HG03457 (cell line): ENCODE data around the gene EXOSC1.
"Not testable (repeated sequence)": the region's sequence is repeated elsewhere in the genome, so short reads cannot be mapped to it uniquely, and the experiment has no call there.

Experiments used
- ATAC-seq: cut with Tn5 transposase; IDR thresholded peaks from one replicate; pipeline ENCODE4 v1.9.1; 2021; ENCODE audit warnings: moderate number of reproducible peaks; ENCODE audit not compliant: unreplicated experiment

The EXOSC1 gene

DNA sequence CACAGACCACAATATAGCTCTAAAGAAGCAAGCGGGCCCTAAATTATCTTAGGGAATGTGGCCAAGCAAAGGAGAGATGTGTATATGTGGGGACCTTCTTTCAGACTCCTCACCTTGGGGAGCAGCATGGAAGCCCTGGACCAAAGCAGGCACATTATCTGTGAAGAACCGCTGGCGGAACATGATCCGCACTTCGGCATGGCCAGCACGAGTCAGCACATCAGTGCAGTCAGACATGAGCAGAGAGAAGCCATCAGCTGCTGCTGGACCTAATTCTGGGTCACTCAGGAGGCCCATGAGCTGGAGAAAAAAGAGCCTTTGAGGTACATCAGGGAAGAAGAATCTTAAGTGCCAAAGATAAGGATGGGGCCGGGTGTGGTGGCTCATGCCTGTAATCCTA, 14.1 kb upstream of the EXOSC1 start:
- ATAC-seq: no peak

DNA sequence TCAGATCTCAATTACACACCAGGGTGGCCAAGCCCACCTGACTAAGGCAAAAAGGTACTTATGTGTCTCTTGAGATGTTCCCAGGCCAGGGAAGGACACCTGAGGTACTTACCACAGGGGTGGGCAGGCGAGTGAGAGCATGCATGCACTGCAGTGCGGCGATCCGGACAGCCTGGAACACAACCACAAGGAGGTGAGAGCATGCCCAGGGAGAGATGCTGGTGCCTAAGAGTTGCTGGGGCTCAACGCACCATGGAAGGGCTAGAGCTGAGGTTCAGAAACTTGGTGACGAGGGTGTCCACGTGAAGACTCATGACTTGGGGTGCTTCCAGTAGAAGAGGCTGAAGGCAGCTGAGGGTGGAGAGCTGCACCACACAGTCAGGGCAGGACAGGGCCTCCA, 13.3 kb upstream of the EXOSC1 start:
- no peak for ATAC-seq

DNA sequence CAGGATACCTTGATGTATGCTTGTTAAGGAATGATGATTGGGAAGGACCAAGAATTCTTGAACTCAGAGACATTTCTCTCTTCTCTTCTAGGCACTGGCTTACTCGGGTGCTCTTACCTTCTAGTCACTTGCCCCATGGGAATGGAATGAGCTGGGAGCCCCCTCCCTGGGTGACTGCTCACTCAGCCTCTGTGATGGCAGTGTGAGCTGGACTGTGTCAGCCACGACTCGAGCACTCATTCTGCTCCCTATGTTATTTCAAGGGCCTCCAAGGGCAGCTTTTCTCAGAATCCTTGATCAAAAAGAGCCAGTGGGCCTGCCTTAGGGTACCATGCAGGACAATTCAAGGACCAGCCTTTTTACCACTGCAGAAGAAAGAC, 10.9 kb upstream of the EXOSC1 start:
- no peak for ATAC-seq

DNA sequence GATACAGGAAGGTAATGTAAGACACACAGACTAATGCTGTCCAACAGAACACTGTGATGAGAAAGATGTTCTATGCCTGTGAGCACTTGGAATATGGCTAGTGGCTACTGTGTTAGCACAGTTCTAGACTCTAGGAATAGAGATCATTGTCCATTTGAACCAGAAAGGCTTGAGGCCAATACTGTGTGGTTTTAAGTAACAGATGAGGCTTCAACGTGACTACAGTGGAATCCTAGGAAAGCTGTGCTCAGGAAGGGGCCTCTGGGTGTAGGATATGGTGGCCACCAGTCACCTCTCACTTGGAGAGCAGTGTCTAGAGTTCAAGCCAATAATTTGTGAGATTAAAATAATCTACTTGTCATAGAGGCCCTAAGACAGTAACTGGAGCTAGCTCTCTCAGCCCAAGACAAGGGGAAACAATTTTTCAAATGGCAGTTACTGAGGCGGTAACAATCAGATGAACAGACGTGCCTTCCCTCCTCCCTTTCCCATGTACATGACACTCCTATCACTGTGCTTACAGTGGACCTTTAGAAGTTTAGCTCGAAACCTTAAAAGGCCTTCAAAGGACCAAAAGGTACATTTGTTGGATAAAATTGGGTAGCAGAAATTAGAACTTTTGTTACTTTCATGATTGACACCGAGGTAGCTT, 10.4 kb upstream of the EXOSC1 start:
- ATAC-seq: no peak

DNA sequence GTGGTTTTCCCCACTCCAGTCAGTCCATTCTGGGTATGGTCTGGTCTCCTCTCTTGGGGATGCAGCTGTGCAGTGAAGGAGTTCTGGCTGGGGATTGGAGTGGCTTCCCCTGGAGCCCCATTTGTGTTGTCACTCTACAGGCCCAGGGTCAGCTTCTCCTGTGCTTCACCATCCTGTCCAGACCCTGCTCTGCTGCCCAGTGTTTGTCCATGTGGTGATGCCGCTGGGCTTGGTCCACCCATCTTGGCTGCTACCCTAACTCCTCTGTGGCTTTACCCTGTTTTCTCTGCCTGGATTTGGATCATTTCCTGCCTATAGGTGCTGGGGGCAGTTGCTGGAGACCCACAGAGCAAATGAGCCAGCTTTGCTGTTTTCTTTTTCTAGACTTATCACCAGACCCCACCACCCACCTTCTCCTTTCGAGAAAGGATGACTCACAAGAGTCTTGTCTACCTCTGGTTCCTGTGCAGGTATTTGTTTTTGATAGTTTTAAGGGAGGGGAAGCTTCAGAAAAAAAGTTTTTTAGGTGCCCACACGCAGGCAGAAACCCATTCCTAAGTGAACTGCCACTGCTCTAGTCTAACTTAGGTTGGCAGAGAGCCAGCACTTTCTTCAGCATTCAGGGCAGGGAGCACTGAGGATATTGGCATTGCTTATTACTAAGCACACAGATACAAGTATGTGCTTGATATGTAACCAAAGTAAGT, 8.7 kb upstream of the EXOSC1 start:
- no peak for ATAC-seq

DNA sequence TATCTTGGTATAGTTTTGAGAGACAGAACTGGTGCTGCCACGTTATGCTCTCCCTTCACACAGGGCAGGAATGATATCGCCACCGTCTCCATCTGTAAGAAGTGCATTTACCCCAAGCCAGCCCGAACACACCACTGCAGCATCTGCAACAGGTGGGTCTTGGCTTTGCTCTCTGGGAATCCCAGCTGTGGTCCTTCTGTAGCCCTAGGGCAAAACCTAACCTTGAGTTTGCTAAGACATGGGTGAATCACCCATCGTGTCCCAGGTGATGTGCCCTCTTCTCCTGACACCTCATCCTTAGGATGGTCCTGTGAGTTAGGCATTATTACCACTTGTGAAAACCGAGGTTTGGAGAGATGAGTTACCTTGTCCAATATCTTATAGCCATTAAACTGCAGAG, 6.5 kb upstream of the EXOSC1 start:
- no peak for ATAC-seq

DNA sequence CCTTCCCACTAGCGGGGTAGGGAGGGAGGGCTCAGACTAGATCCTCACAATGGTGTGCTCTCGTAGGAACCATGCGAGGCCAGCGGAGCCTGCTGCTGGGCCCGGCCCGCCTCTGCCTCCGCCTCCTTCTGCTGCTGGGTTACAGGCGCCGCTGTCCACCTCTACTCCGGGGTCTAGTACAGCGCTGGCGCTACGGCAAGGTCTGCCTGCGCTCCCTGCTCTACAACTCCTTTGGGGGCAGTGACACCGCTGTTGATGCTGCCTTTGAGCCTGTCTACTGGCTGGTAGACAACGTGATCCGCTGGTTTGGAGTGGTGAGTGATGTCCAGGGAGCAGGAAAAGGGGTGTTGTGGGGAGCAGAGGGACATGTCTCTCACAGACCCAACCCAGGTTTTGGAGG, 5.8 kb upstream of the EXOSC1 start:
- no peak for ATAC-seq

DNA sequence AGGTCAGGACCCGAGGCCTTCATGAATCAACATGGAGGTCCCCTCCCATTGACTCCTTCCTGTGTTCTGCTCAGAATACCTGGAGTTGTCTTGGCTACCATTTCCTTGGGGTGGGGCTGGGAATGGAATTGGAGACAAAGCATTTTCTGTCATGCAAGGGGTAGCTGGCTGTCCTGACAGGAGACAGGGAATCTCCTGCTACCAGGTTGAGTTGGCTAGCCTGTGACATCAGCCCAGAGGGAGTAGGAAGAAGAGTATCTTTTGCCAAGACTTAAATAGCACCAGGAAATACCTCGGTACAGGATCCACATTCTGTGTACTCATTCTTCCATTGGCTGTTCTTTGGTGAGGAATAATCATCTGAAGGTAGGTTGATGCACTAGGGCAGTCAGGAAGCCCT, 5.0 kb upstream of the EXOSC1 start:
- no peak for ATAC-seq

DNA sequence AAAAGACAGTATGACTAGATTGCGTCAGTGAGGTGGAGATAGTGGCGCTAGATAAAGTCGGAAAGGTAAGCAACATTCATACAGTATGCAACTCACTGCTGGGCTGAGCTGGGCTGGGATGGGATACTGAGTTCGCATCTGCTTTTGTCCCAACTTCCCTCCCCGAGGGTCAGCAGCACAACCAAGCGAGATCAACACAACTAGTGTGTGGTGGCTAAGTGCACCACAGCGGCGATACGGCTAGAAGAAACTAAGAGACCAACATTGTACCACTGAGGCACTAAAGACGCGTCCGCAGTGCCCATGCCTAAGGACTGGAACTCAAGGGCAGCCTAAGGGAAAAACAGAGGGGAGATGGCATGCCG, 467 bp downstream of the EXOSC1 start:
- no peak for ATAC-seq

DNA sequence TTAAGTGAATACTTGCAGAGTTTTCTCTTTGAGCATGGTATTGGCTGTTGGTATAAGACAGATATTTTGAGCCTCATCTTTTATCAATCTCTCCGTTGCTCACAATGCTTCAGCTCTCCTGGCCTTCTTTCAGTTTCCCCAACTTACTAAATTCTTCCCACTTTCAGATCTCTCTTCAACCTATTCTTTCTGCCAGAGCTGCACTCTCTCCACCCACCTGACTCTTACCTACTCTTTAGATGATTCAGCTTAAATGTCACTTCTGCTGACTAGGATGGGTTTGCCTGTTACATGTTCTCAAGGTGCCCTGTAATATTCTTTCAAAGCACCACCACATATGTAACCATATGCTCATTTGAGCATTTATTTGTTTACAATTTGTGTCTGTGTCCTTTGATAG, 1.6 kb downstream of the EXOSC1 start:
- no peak for ATAC-seq

DNA sequence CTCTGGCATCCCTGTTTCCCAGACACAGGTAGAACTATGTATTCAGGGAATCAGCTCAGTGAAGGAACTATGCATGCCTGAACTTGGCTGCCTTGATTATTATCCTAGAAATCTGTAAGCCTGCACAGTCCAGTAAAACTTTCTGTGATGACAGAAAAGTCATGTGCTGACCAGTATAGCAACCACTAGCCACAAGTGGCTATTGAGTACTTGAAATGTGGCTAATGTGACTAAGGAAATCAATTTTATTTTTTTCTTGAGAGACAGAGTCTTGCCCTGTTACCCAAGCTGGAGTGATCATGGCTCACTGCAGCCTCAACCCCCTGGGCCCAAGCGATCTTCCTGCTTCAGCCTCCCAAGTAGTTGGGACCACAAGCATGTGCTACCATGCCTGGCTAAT, 3.5 kb downstream of the EXOSC1 start:
- no peak for ATAC-seq

DNA sequence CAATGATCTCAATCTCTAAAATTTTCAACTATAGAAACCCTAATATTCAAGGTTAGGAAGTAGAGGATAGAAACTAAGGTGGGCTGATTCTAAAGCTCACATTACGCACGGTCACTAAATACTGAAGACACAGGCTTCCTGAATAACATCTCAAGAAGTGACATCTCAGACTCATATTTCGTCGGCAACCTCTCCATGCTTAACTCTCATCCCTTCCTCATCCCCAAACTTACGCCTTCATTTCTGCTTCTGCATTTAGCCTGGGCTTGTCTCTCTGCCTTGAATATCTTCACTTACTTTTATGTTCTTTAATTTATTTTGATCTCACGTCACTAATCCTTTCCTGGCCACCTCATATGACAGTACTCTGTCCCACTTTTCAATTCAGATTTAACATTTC, 10.6 kb downstream of the EXOSC1 start:
- ATAC-seq: no peak

DNA sequence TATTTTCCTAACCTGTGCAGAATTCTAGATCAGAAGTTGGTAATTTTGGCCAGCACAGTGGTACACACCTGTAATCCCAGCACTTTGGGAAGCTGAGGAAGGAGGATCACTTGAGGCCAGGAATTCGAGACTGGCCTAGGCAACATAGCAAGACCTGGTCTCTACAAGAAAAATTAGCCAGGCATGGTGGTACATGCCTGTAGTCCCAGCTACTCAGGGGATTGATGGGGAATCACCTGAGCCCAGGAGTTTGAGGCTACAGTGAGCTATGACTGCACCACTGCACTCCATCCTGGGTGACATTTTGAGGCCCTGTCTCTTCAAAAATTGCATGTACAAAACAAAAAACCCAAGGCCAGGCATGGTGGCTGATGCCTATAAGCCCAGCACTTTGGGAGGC, 11.2 kb downstream of the EXOSC1 start:
- ATAC-seq: no peak

DNA sequence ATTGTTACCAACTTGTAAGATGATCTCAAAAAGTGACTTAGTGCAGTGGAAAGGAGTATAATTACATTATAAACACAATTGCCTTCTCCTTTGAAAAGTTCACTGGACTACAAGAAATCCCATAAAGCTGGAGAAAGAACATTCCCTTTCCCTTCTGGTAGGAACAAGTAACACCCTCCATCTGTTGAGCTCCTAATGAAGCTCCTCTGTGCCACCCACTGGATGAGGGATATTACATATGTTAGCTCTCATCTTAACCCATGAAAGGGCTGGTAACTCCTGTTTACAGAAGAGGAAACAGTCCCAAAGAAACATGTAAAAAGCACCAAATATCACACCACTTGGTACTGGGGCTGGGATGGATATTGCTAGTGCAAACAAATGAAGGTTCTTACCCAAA, 11.8 kb downstream of the EXOSC1 start:
- ATAC-seq: no peak

DNA sequence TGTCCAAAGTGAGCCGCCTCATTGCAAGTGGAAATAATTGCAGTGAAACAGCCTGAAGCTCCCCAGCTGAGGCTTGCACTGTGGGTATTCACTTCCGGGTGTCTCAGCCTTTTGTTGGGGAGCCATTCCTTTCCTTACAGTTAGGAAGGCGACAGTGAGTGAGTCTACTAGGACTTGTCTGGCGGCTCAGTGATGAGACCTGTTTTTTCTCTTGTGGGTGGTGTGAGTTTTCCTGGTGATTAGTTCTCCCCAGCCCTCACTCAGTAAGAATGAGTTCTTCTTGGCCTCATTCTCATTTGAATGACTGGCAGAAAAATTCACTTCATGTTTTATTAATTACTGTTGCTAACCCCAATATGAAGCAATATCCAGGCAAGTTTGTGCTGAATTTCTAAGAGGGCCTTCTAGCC, 17.2 kb downstream of the EXOSC1 start:
- ATAC-seq: no peak

DNA sequence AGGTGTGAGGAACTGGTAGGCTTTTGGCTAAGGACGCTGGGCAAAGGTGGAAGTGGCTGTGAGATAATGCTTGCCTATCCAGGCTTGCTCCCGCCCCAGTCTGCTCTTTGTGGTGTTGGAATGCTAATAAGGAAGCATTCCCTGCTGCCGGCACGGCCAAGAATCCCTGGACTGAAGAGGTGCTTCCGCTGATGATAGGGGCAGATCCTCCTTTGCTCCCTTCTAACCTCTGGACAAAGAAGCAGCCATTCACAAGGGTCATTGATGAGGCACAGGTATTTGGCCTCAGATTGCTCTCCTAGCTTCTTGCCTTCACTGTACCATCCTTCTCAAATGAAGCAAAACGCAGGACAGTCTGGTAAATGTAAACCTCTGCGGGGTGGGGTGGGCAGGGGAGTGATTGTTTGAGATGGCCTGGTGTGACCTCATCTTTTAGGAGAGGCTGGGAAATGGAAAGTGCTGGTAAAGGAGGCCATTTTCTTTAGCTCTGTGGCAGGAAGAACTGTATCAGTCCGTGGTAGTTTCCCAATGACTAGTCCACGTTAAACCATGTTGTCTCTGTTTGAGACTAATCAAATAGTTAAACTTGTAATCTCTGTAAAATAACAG, 18.1 kb downstream of the EXOSC1 start:
- no peak for ATAC-seq

DNA sequence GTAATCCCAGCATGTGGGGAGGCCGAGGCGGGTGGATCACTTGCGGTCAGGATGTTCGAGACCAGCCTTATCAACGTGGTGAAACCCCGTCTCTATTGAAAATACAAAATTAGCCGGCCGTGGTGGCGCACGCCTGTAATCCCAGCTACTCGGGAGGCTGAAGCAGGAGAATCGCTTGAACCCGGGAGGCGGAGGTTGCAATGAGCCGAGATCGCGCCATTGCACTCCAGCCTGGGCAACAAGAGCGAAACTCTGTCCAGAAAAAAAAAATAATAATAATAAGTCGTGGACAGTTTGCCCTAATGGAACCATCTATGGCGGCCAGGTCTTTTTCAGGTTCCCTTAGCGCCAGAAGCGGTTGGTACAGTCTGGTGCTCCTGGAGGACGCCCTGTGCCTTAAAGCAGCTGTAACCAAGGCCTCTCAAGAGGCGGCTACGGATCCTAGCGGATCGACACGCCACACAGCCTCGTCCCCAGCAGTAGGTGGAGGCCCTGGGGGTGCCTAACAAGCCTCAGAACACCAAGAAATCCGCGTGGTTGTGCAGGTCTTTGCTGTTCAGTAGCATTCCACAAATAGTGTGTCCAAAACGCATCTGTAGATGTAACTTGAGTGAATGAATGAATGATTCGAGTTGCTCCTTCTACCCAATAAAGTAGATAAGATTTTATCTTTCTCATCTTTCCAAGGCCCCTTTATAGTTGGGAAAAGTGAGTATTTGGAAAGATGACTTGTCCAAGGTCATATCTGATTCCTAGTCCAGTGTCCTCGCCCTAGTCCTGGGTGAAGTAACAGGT, 18.8 kb downstream of the EXOSC1 start:
- ATAC-seq: no peak

DNA sequence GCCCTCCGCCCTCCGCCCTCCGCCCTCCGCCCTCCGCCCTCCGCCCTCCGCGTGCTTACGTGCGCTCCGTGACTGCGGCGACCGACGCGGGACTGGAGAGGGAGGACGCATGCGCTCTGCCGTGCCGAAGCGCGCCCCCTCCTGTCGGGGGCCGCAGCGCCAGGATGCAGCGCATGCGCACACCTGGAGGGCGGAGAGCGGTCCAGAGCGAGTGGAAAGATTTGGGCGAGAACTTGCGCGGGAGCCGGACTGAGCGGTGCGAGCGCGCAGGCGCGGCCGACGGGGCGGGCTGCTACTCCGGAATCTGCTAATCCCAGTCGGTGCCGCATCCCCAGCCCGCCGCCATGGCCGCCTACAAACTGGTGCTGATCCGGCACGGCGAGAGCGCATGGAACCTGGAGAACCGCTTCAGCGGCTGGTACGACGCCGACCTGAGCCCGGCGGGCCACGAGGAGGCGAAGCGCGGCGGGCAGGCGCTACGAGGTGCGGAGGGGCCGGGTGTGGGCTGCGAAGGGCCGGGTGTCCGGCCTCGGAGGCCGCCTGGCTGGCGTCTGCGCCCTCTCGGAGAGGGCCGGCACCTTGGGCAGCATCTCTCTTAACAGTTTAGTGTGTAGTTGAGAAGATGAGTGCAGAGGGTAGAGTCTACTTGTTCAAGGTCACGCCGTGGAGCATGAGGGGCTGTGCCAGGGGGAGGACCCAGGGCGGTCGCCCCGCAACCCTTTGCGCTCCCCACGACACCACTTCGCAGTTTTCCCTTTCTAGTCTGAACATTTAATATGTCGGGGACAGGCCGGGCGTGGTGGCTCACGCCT, 19.6 kb downstream of the EXOSC1 start, which contains the start of gene PGAM1:
PGAM1 (plus strand) TSS at position 228 of the 812 bp plus-strand sequence; CDS start at position 345, 117 bp downstream.
- ATAC-seq: peak; percentile 56

DNA sequence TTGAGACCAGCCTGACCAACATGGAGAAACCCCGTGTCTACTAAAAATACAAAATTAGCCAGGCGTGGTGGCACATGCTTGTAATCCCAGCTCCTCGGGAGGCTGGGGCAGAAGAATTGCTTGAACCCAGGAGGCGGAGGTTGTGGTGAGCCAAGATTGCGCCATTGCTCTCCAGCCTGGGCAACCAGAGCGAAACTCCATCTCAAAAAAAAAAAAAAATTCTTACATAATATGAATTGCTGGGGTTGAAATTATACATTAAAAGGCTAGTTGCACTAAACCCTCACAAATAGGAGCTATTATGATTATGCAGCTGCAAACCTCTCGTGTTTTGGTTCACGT, 22.1 kb downstream of the EXOSC1 start:
- ATAC-seq: not testable (repeated sequence)

DNA sequence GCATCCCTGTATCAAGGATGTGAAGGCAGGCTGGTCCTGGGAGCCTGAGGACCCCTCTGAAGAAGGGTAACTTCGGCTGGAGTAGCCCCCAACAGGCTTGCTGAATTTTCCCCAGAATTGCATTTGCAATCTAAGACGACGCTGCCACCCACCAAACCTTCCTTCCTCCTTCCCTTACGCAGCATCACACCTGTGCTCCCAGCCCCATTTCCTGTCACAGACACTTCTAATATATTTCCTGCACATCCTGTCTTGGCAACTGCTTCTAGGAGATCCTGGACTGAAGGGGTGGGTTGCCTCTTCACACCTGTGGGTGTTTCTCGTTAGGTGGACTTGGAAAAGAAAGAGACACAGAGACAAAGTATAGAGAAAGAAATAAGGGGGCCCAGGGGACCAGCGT, 29.2 kb downstream of the EXOSC1 start:
- ATAC-seq: no peak

DNA sequence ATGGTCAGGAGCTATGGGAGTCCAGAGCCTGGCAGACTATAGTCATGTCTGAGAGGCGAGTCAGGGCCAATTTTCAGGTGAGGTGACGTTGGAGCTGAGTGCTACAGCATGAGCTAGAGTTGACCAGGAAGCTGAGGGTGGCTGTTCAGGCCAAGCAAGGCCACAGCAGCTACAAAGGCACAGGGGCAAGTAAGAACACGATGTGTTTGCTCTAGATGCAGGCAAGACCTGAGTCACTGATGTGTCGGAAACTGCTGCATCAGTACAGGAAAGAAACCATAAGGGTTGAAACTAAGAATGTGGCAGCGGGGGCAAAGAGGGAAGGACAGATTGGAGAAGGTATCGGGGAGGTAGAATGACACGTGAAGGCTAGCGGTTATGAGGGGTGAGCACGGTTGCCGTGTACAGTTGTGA, 32.9 kb downstream of the EXOSC1 start:
- no peak for ATAC-seq
